Measurements from ENCODE around the gene PCNX1.

DNA sequence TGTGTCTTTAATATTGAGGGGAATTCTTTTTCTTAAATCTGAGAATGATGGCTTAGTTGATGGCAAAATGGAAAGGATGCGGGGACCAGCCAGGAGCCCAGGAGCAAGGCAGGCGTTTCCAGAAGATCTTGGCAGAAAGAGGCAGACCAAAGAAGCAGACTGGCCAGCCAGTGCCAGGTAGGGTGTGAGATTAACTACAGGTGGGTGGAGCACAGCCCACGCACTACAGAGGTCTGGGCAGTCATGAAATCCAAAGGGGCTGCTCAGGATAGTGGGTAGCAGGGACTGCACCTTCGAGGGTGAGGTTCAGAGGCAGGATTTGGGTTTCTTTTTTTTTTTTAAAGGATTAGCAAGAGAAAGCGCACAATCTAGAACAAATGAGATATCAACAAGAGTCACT lies 17.7 kb upstream of the PCNX1 start:
- TF ChIP-seq, protein P1, sequence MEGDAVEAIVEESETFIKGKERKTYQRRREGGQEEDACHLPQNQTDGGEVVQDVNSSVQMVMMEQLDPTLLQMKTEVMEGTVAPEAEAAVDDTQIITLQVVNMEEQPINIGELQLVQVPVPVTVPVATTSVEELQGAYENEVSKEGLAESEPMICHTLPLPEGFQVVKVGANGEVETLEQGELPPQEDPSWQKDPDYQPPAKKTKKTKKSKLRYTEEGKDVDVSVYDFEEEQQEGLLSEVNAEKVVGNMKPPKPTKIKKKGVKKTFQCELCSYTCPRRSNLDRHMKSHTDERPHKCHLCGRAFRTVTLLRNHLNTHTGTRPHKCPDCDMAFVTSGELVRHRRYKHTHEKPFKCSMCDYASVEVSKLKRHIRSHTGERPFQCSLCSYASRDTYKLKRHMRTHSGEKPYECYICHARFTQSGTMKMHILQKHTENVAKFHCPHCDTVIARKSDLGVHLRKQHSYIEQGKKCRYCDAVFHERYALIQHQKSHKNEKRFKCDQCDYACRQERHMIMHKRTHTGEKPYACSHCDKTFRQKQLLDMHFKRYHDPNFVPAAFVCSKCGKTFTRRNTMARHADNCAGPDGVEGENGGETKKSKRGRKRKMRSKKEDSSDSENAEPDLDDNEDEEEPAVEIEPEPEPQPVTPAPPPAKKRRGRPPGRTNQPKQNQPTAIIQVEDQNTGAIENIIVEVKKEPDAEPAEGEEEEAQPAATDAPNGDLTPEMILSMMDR (conservative IDR thresholded peaks at IDR 0.05; ENCODE audit: low read depth, low read length), result no peak
- TF ChIP-seq MXI1 (IDR thresholded peaks at IDR 0.05; ENCODE audit: borderline replicate concordance, low read depth, low read length) (no peak), POLR2A (IDR thresholded peaks at IDR 0.05; ENCODE audit: low read depth, low read length) (no peak), CHD1 (IDR thresholded peaks at IDR 0.05; ENCODE audit: low read depth, low read length) (no peak), RCOR1 (IDR thresholded peaks at IDR 0.05; ENCODE audit: insufficient replicate concordance, low read length) (no peak), BHLHE40 (IDR thresholded peaks at IDR 0.05; ENCODE audit: low read depth, low read length) (no peak), MAFK (IDR thresholded peaks at IDR 0.05; ENCODE audit: low read depth, low read length) (no peak), USF2 (IDR thresholded peaks at IDR 0.05; ENCODE audit: low read depth, low read length) (no peak), RAD21 (IDR thresholded peaks at IDR 0.05; ENCODE audit: low read length) (no peak)
